MM.1S (cell line): ENCODE data around the gene SPPL2C.

Experiments used
- DNase-seq: peaks from one replicate; pipeline ENCODE4 v3.0.0-alpha.2; 2015
- H2AFZ ChIP-seq: fragments of 300-600 bp; sonication (generic); 2 replicates; pipeline ENCODE4 v1.6.0; 2016; ENCODE audit warnings: antibody characterized with exemption, low read length
- H3F3A ChIP-seq: fragments of 300-600 bp; sonication (generic); 2 replicates; pipeline ENCODE4 v1.6.1; 2016; ENCODE audit warnings: mild to moderate bottlenecking, antibody characterized with exemption, low read length, moderate library complexity, mixed read lengths; ENCODE audit not compliant: insufficient read depth
- H3K27ac ChIP-seq: fragments of 300-600 bp; sonication (generic); 2 replicates; pipeline ENCODE4 v1.5.1; 2016; ENCODE audit warnings: mild to moderate bottlenecking, low read length
- H3K27me3 ChIP-seq: fragments of 300-600 bp; sonication (generic); replicated peaks from 2 replicates; pipeline ENCODE4 v1.6.0; 2016; ENCODE audit warnings: low read length; ENCODE audit not compliant: insufficient read depth
- H3K36me3 ChIP-seq: fragments of 300-600 bp; sonication (generic); replicated peaks from 2 replicates; pipeline ENCODE4 v1.6.1; 2016; ENCODE audit warnings: mild to moderate bottlenecking, low read length, mixed read lengths; ENCODE audit not compliant: insufficient read depth
- H3K4me1 ChIP-seq: fragments of 300-600 bp; sonication (generic); 2 replicates; pipeline ENCODE4 v1.6.1; 2016; ENCODE audit warnings: low read length, mixed read lengths
- H3K4me2 ChIP-seq: fragments of 300-600 bp; sonication (generic); 2 replicates; pipeline ENCODE4 v1.6.0; 2016; ENCODE audit warnings: low read depth, low read length
- H3K4me3 ChIP-seq: fragments of 300-600 bp; sonication (generic); 2 replicates; pipeline ENCODE4 v1.5.1; 2016; ENCODE audit warnings: low read length, mixed read lengths
- H3K79me2 ChIP-seq: fragments of 300-600 bp; sonication (generic); 2 replicates; pipeline ENCODE4 v1.6.1; 2016; ENCODE audit warnings: mixed run types, low read length, mixed read lengths
- H3K9ac ChIP-seq: fragments of 300-600 bp; sonication (generic); 2 replicates; pipeline ENCODE4 v1.6.1; 2016; ENCODE audit warnings: low read length, mixed read lengths
- H3K9me2 ChIP-seq: fragments of 300-600 bp; sonication (generic); replicated peaks from 2 replicates; pipeline ENCODE4 v1.6.1; 2016; ENCODE audit warnings: mild to moderate bottlenecking, low read length, mixed read lengths; ENCODE audit not compliant: insufficient read depth
- H3K9me3 ChIP-seq: fragments of 300-600 bp; sonication (generic); replicated peaks from 2 replicates; pipeline ENCODE4 v1.6.1; 2016; ENCODE audit warnings: mild to moderate bottlenecking, low read length, mixed read lengths; ENCODE audit not compliant: insufficient read depth
- H4K20me1 ChIP-seq: fragments of 300-600 bp; sonication (generic); 2 replicates; pipeline ENCODE4 v1.6.1; 2016; ENCODE audit warnings: mild to moderate bottlenecking, low read length, moderate library complexity, mixed read lengths; ENCODE audit not compliant: insufficient read depth
- EZH2 ChIP-seq: fragments of 300-600 bp; sonication (generic); optimal IDR thresholded peaks from 2 replicates; pipeline ENCODE3; 2017; ENCODE audit warnings: low read depth, mild to moderate bottlenecking, antibody characterized with exemption, low read length, mixed read lengths
- EZH2phosphoT487 ChIP-seq: fragments of 300-600 bp; sonication (generic); IDR thresholded peaks from 2 replicates; pipeline ENCODE4 v1.6.1; 2018; ENCODE audit warnings: antibody characterized with exemption, low read length
- TF ChIP-seq, protein P1 (sequence below): fragments of 300-600 bp; sonication (generic); IDR thresholded peaks from 2 replicates; pipeline ENCODE4 v1.5.1; 2016; ENCODE audit warnings: antibody characterized with exemption, low read length, mixed read lengths

SPPL2C gene

DNA sequence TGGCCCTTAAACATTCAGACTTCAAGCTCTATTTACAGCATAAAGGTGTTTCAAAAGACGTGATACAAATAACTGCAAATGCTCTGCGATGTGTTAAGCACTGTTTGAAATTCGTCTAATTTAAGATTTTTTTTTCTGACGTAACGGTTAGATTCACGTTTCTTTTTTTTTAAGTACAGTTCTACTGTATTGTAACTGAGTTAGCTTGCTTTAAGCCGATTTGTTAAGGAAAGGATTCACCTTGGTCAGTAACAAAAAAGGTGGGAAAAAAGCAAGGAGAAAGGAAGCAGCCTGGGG, 49.0 kb downstream of the SPPL2C start:
- peaks cover 31% of the 10 kb centered on the region for H3K27me3 ChIP-seq
- H3K36me3 ChIP-seq, result no peaks in the 10 kb centered on the region
- no peak for DNase-seq
- peak overlapping the region; percentile 45 for H3K9ac ChIP-seq
- peak overlapping the region; percentile 83 for H2AFZ ChIP-seq
- no peaks in the 10 kb centered on the region for H4K20me1 ChIP-seq
- H3K4me3 ChIP-seq, result peak overlapping the region; percentile 62
- peak overlapping the region; percentile 75 for H3K4me2 ChIP-seq
- H3K9me2 ChIP-seq, result no peaks in the 10 kb centered on the region
- TF ChIP-seq EZH2phosphoT487, result no peak
- TF ChIP-seq, protein P1, sequence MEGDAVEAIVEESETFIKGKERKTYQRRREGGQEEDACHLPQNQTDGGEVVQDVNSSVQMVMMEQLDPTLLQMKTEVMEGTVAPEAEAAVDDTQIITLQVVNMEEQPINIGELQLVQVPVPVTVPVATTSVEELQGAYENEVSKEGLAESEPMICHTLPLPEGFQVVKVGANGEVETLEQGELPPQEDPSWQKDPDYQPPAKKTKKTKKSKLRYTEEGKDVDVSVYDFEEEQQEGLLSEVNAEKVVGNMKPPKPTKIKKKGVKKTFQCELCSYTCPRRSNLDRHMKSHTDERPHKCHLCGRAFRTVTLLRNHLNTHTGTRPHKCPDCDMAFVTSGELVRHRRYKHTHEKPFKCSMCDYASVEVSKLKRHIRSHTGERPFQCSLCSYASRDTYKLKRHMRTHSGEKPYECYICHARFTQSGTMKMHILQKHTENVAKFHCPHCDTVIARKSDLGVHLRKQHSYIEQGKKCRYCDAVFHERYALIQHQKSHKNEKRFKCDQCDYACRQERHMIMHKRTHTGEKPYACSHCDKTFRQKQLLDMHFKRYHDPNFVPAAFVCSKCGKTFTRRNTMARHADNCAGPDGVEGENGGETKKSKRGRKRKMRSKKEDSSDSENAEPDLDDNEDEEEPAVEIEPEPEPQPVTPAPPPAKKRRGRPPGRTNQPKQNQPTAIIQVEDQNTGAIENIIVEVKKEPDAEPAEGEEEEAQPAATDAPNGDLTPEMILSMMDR, result no peak
- TF ChIP-seq EZH2, result no peak
- H3F3A ChIP-seq, result no peaks in the 10 kb centered on the region
- no peaks in the 10 kb centered on the region for H3K79me2 ChIP-seq
- no peaks in the 10 kb centered on the region for H3K4me1 ChIP-seq
- H3K9me3 ChIP-seq, result no peaks in the 10 kb centered on the region
- H3K27ac ChIP-seq, result no peak overlapping the region

DNA sequence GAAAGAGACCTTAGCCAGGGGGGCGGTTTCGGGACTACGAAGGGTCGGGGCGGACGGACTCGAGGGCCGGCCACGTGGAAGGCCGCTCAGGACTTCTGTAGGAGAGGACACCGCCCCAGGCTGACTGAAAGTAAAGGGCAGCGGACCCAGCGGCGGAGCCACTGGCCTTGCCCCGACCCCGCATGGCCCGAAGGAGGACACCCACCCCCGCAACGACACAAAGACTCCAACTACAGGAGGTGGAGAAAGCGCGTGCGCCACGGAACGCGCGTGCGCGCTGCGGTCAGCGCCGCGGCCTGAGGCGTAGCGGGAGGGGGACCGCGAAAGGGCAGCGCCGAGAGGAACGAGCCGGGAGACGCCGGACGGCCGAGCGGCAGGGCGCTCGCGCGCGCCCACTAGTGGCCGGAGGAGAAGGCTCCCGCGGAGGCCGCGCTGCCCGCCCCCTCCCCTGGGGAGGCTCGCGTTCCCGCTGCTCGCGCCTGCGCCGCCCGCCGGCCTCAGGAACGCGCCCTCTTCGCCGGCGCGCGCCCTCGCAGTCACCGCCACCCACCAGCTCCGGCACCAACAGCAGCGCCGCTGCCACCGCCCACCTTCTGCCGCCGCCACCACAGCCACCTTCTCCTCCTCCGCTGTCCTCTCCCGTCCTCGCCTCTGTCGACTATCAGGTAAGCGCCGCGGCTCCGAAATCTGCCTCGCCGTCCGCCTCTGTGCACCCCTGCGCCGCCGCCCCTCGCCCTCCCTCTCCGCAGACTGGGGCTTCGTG, 49.5 kb downstream of the SPPL2C start, which contains the start of gene MAPT:
Gene MAPT (plus strand): TSS at position 533 of the 763 bp plus-strand sequence. CDS start 67,784 bp downstream, outside the sequence.
- DNase-seq, result peak; percentile 92
- Histone ChIP-seq H3K27ac (no peak within 1 kb of the TSS), H4K20me1 (no peaks in the 10 kb centered on the region), H3K79me2 (no peaks in the 10 kb centered on the region), H3K4me1 (no peaks in the 10 kb centered on the region), H3F3A (no peaks in the 10 kb centered on the region), H2AFZ (peak within 1 kb of the TSS; percentile 88), H3K9me3 (no peaks in the 10 kb centered on the region), H3K4me2 (peak within 1 kb of the TSS; percentile 97), H3K36me3 (no peaks in the 10 kb centered on the region), H3K27me3 (peaks cover 31% of the 10 kb centered on the region), H3K9ac (peak within 1 kb of the TSS; percentile 45), H3K9me2 (no peaks in the 10 kb centered on the region), H3K4me3 (peak within 1 kb of the TSS; percentile 75)
- no peak for TF ChIP-seq EZH2phosphoT487
- TF ChIP-seq EZH2, result no peak
- TF ChIP-seq, protein P1, result peak; percentile 76

DNA sequence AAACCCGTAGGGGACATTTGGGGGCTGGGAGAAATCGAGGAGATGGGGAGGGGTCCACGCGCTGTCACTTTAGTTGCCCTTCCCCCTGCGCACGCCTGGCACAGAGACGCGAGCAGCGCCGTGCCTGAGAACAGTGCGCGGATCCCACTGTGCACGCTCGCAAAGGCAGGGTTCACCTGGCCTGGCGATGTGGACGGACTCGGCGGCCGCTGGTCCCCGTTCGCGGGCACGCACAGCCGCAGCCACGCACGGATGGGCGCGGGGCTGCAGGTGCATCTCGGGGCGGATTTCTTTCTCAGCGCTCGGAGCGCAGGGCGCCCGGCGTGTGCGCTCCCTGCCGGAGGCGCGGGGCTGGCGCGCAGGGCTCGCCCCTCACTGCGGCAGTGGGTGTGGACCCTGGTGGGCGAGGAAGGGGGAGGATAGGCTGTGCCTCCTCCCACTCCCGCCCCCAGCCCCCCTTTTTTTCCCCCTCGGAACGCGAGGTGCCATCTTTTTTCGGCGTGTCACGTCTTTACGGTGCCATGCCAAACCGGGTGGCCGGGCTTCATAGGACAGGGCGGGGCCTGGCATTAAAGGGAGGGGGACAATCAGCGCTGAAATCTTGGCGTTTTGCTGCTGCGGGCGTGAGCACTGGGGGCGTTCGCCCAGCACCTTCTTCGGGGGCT, 50.8 kb downstream of the SPPL2C start:
- no peaks in the 10 kb centered on the region for H3K79me2 ChIP-seq
- H3K9me2 ChIP-seq, result no peaks in the 10 kb centered on the region
- H3K9ac ChIP-seq, result no peak overlapping the region; the same call in 1 of the 2 replicates
- no peak overlapping the region for H3K27ac ChIP-seq
- peaks cover 31% of the 10 kb centered on the region for H3K27me3 ChIP-seq
- H3K4me2 ChIP-seq, result peak overlapping the region; percentile 97
- no peaks in the 10 kb centered on the region for H4K20me1 ChIP-seq
- H2AFZ ChIP-seq, result peak overlapping the region; percentile 88
- H3K9me3 ChIP-seq, result no peaks in the 10 kb centered on the region
- no peaks in the 10 kb centered on the region for H3K4me1 ChIP-seq
- no peak for TF ChIP-seq EZH2phosphoT487
- TF ChIP-seq, protein P1, result peak; percentile 16
- no peak for DNase-seq
- H3K4me3 ChIP-seq, result peak overlapping the region; percentile 75
- H3F3A ChIP-seq, result no peaks in the 10 kb centered on the region
- no peaks in the 10 kb centered on the region for H3K36me3 ChIP-seq
